DND-41 (cell line): ENCODE data around the gene TOM1L1.

Source experiments
- ATAC-seq: fragments of 200-7000 bp; cut with Tn5 transposase; 3 replicates; pipeline ENCODE4 v1.9.1; 2021; ENCODE audit warnings: low read depth; ENCODE audit not compliant: insufficient read depth
- DNase-seq: peaks from one replicate; pipeline ENCODE4 v3.0.0-alpha.2; 2020
- H2AFZ ChIP-seq: 2 replicates; pipeline ENCODE4 v1.6.0; 2012; ENCODE audit warnings: low read depth, low read length
- H3K27ac ChIP-seq: 2 replicates; pipeline ENCODE4 v1.5.1; 2012; ENCODE audit warnings: low read length, inconsistent platforms
- H3K27me3 ChIP-seq: fragments of 200-600 bp; sonication (generic); 2 replicates; pipeline ENCODE4 v1.6.0; 2012; ENCODE audit warnings: low read length, mild to moderate bottlenecking, inconsistent platforms; ENCODE audit not compliant: insufficient read depth, poor library complexity
- H3K36me3 ChIP-seq: 2 replicates; pipeline ENCODE4 v1.5.1; 2012; ENCODE audit warnings: low read length, inconsistent platforms; ENCODE audit not compliant: insufficient read depth
- H3K4me1 ChIP-seq: 2 replicates; pipeline ENCODE4 v1.5.1; 2012; ENCODE audit warnings: mild to moderate bottlenecking, low read length; ENCODE audit not compliant: insufficient read depth
- H3K4me2 ChIP-seq: 2 replicates; pipeline ENCODE4 v1.6.0; 2012; ENCODE audit warnings: mild to moderate bottlenecking, moderate library complexity, low read length, inconsistent platforms; ENCODE audit not compliant: insufficient read depth
- H3K4me3 ChIP-seq, 2 experiments: fragments of 200-600 bp in 1 of 2; shearing (Covaris generic) in 1 of 2; 2 replicates each; pipeline ENCODE4 v1.5.1; 2012 to 2016; ENCODE audit warnings: inconsistent platforms in 2 of 2, low read length in 2 of 2, mild to moderate bottlenecking in 2 of 2, low read depth in 1 of 2, moderate library complexity in 1 of 2
- H3K79me2 ChIP-seq: 2 replicates; pipeline ENCODE4 v1.6.0; 2012; ENCODE audit warnings: low read length, inconsistent platforms; ENCODE audit not compliant: insufficient read depth
- H3K9ac ChIP-seq: 2 replicates; pipeline ENCODE4 v1.6.0; 2012; ENCODE audit warnings: low read depth, mild to moderate bottlenecking, inconsistent platforms, low read length, moderate library complexity
- H3K9me3 ChIP-seq: 2 replicates; pipeline ENCODE4 v1.5.1; 2012; ENCODE audit warnings: low read length, moderate library complexity, mild to moderate bottlenecking, inconsistent platforms; ENCODE audit not compliant: insufficient read depth, severe bottlenecking
- H4K20me1 ChIP-seq: 2 replicates; pipeline ENCODE4 v1.6.0; 2012; ENCODE audit warnings: low read length; ENCODE audit not compliant: insufficient read depth
- CTCF ChIP-seq: IDR thresholded peaks from 2 replicates; pipeline ENCODE4 v1.5.1; 2012; ENCODE audit warnings: borderline replicate concordance, low read length, moderate library complexity, mild to moderate bottlenecking; ENCODE audit not compliant: poor library complexity, severe bottlenecking; ENCODE audit errors: extremely low read depth
- EZH2 ChIP-seq: IDR thresholded peaks from 3 replicates; pipeline ENCODE4 v1.6.1; 2012; ENCODE audit warnings: borderline replicate concordance, low read depth, mild to moderate bottlenecking, moderate library complexity, low read length, inconsistent platforms; ENCODE audit not compliant: severe bottlenecking

Gene TOM1L1

GRCh38 chr17:54941285-54941684, 40.6 kb downstream of the TOM1L1 start:
- Histone ChIP-seq H3K9me3 (no peaks in the 10 kb centered on the region), H3K36me3 (no peaks in the 10 kb centered on the region)
- TF ChIP-seq EZH2 = no peak

GRCh38 chr17:54944796-54945195, 44.1 kb downstream of the TOM1L1 start:
- TF ChIP-seq CTCF (no peak), EZH2 (no peak)
- Histone ChIP-seq H3K9ac (no peak overlapping the region), H4K20me1 (no peaks in the 10 kb centered on the region), H3K4me1 (no peaks in the 10 kb centered on the region), H3K4me3 (no peak overlapping the region), H2AFZ (no peak overlapping the region), H3K27me3 (no peaks in the 10 kb centered on the region), H3K36me3 (no peaks in the 10 kb centered on the region), H3K4me2 (no peak overlapping the region), H3K9me3 (no peaks in the 10 kb centered on the region), H3K79me2 (no peaks in the 10 kb centered on the region), H3K27ac (no peak overlapping the region)
- ATAC-seq = no peak
- no peak for DNase-seq

More at GRCh38 chr17:54941285-54941684, 40.6 kb downstream of the TOM1L1 start:
- H3K9ac ChIP-seq = no peak overlapping the region
- ATAC-seq (no peak), DNase-seq (no peak)
- H3K4me1 ChIP-seq = no peaks in the 10 kb centered on the region
- H3K27ac ChIP-seq = no peak overlapping the region
- no peaks in the 10 kb centered on the region for H3K27me3 ChIP-seq
- H2AFZ ChIP-seq = no peak overlapping the region
- no peaks in the 10 kb centered on the region for H4K20me1 ChIP-seq
- no peak overlapping the region for H3K4me3 ChIP-seq
- H3K4me2 ChIP-seq = no peak overlapping the region
- no peaks in the 10 kb centered on the region for H3K79me2 ChIP-seq

- Histone ChIP-seq H3K27me3 (no peaks in the 10 kb centered on the region), H3K79me2 (no peaks in the 10 kb centered on the region), H4K20me1 (no peaks in the 10 kb centered on the region), H3K36me3 (no peaks in the 10 kb centered on the region), H3K4me2 (no peak overlapping the region), H2AFZ (no peak overlapping the region), H3K9me3 (no peaks in the 10 kb centered on the region), H3K4me1 (no peaks in the 10 kb centered on the region), H3K27ac (no peak overlapping the region), H3K4me3 (no peak overlapping the region), H3K9ac (no peak overlapping the region)
- no peak for ATAC-seq
- TF ChIP-seq CTCF (no peak), EZH2 (no peak)
- no peak for DNase-seq
Measured at GRCh38 chr17:54945231-54945630, 44.6 kb downstream of the TOM1L1 start.

GRCh38 chr17:54945671-54946070, 45.0 kb downstream of the TOM1L1 start:
- no peaks in the 10 kb centered on the region for H3K4me1 ChIP-seq
- H3K4me2 ChIP-seq = no peak overlapping the region
- no peak overlapping the region for H3K9ac ChIP-seq
- DNase-seq (no peak), ATAC-seq (no peak)
- no peaks in the 10 kb centered on the region for H3K36me3 ChIP-seq
- H3K79me2 ChIP-seq = no peaks in the 10 kb centered on the region
- H3K27ac ChIP-seq = no peak overlapping the region
- H2AFZ ChIP-seq = no peak overlapping the region
- H3K27me3 ChIP-seq = no peaks in the 10 kb centered on the region
- no peaks in the 10 kb centered on the region for H4K20me1 ChIP-seq
- no peaks in the 10 kb centered on the region for H3K9me3 ChIP-seq
- no peak overlapping the region for H3K4me3 ChIP-seq
- TF ChIP-seq EZH2 (no peak), CTCF (no peak)
